Natural killer cell (primary cell): ENCODE data around the gene AKR1C8. TPM values are rescaled to one million over a fixed set of nuclear protein-coding genes. Genes with fewer than 3 reads are reported as not detected.
"Not testable (repeated sequence)": the region's sequence is repeated elsewhere in the genome, so short reads cannot be mapped to it uniquely, and the experiment has no call there.

ENCODE experiments used
- ATAC-seq, 3 donors: fragments of 150-1000 bp in 2 of 3; fragments of 200-7000 bp in 1 of 3; cut with Tn5 transposase; 1 replicate in 1 of 3; 2 replicates in 2 of 3; pipeline ENCODE4 v1.10.0; 2021; ENCODE audit warnings: mild to moderate bottlenecking in 2 of 3, moderate library complexity in 2 of 3
- DNase-seq, 2 donors: peaks; one replicate each; pipeline versions ENCODE4 v3.0.0 to v3.0.0-alpha.2; 2013 to 2021; ENCODE audit warnings: mixed read lengths in 1 of 2
- H3K27ac ChIP-seq: one replicate; pipeline ENCODE4 v1.5.1; 2013; ENCODE audit warnings: mild to moderate bottlenecking, low read length
- H3K27me3 ChIP-seq: one replicate; pipeline ENCODE4 v1.6.1; 2013; ENCODE audit warnings: low read length; ENCODE audit not compliant: control insufficient read depth, insufficient read depth
- H3K36me3 ChIP-seq: one replicate; pipeline ENCODE4 v1.6.1; 2013; ENCODE audit warnings: low read length; ENCODE audit not compliant: control insufficient read depth, insufficient read depth
- H3K4me1 ChIP-seq: one replicate; pipeline ENCODE4 v1.6.1; 2013; ENCODE audit warnings: low read length; ENCODE audit not compliant: control insufficient read depth, insufficient read depth
- H3K4me3 ChIP-seq: one replicate; pipeline ENCODE4 v1.5.1; 2013; ENCODE audit warnings: low read length
- H3K9me3 ChIP-seq: one replicate; pipeline ENCODE4 v1.6.1; 2013; ENCODE audit warnings: low read length; ENCODE audit not compliant: control insufficient read depth, insufficient read depth
- H3K27ac Mint-ChIP-seq, 2 donors: one replicate each; pipeline ENCODE4 v1.8.0; 2022; ENCODE audit warnings: mild to moderate bottlenecking in 2 of 2, mixed read lengths in 2 of 2, moderate library complexity in 1 of 2
- H3K27me3 Mint-ChIP-seq, 2 donors: one replicate each; pipeline ENCODE4 v1.8.0; 2022; ENCODE audit warnings: low read depth in 2 of 2, mixed read lengths in 2 of 2
- H3K36me3 Mint-ChIP-seq: one replicate; pipeline ENCODE4 v1.8.0; 2022; ENCODE audit warnings: mixed read lengths
- H3K4me1 Mint-ChIP-seq, 2 donors: one replicate each; pipeline ENCODE4 v1.8.0; 2022; ENCODE audit warnings: mixed read lengths in 2 of 2
- H3K4me3 Mint-ChIP-seq: one replicate; pipeline ENCODE4 v1.8.0; 2022; ENCODE audit warnings: mild to moderate bottlenecking, moderate library complexity, mixed read lengths
- H3K9me3 Mint-ChIP-seq, 2 donors: one replicate each; pipeline ENCODE4 v1.8.0; 2022; ENCODE audit warnings: mixed read lengths in 2 of 2
- CTCF ChIP-seq: fragments of 200-600 bp; IDR thresholded peaks from one replicate; pipeline ENCODE4 v1.8.0; 2022; ENCODE audit warnings: antibody characterized with exemption
- WGBS: methylation state at CpG from one replicate; pipeline ENCODE4 v1.1.7; 2013; ENCODE audit warnings: missing lambda C conversion rate; ENCODE audit not compliant: insufficient coverage; 5-methylcytosine and 5-hydroxymethylcytosine counted together
- intact Hi-C: fragments of 100-400 bp; cut with micrococcal nuclease; formaldehyde crosslinking; loops from one replicate; pipeline ENCODE4 v1.14.2; 2022
- total RNA-seq, 4 donors: library from RNA; stranded (reverse); fragments of 120-200 nt in 1 of 4; gene quantifications; one replicate each; pipeline versions ENCODE4 v1.2.3 to v1.2.4, GENCODE V29; 2013 to 2022

AKR1C8 gene
- total RNA-seq, 3 donors from 2014 or later (not counting 1 experiment from before 2014, with no cell fraction given): 4.1 to 7.2 (median 4.1) TPM

- H3K9me3 ChIP-seq: peaks cover 9% of the 10 kb centered on the region
- TF ChIP-seq CTCF: no peak
- H3K27me3 Mint-ChIP-seq: no peaks in the 10 kb centered on the region
- no peak for ATAC-seq
- no peak overlapping the region for H3K4me3 Mint-ChIP-seq
- peaks cover 10% of the 10 kb centered on the region for H3K36me3 Mint-ChIP-seq
- peaks cover 2 to 10% of the 10 kb centered on the region in 2 donors for H3K9me3 Mint-ChIP-seq
- H3K4me1 ChIP-seq: no peaks in the 10 kb centered on the region
- no peak overlapping the region for H3K4me3 ChIP-seq
- no peaks in the 10 kb centered on the region for H3K36me3 ChIP-seq
- H3K27ac ChIP-seq: no peak overlapping the region
- intact Hi-C loops: no loop called here
- WGBS: no CpG with 5 or more reads among the region's 2 CpGs
- no peak overlapping the region for H3K27ac Mint-ChIP-seq
- no peak for DNase-seq
- no peaks in the 10 kb centered on the region for H3K27me3 ChIP-seq
- H3K4me1 Mint-ChIP-seq: no peaks in the 10 kb centered on the region
Observed at GRCh38 chr10:5135581-5135980, 49.4 kb downstream of the AKR1C8 start.

- ATAC-seq (no peak), DNase-seq (no peak)
- no peak overlapping the region for H3K4me3 ChIP-seq
- intact Hi-C loops: no loop called here
- no peaks in the 10 kb centered on the region for H3K4me1 ChIP-seq
- H3K4me3 Mint-ChIP-seq: no peak overlapping the region
- no peaks in the 10 kb centered on the region for H3K36me3 ChIP-seq
- TF ChIP-seq CTCF: no peak
- peaks cover 0 to 2% of the 10 kb centered on the region in 2 donors for H3K9me3 Mint-ChIP-seq
- H3K9me3 ChIP-seq: no peaks in the 10 kb centered on the region
- no peak overlapping the region for H3K27ac Mint-ChIP-seq
- peaks cover 22% of the 10 kb centered on the region for H3K36me3 Mint-ChIP-seq
- 93% methylated on average over 3 of the region's 3 CpGs for WGBS
- H3K27me3 ChIP-seq: no peaks in the 10 kb centered on the region
- no peaks in the 10 kb centered on the region for H3K4me1 Mint-ChIP-seq
- H3K27ac ChIP-seq: no peak overlapping the region
- no peaks in the 10 kb centered on the region for H3K27me3 Mint-ChIP-seq
Observed at GRCh38 chr10:5125315-5126044, 59.5 kb downstream of the AKR1C8 start.

- no peak for TF ChIP-seq CTCF
- H3K4me1 ChIP-seq: no peaks in the 10 kb centered on the region
- DNase-seq (no peak), ATAC-seq (no peak)
- Mint-ChIP-seq H3K4me1 (no peaks in the 10 kb centered on the region), H3K4me3 (no peak overlapping the region), H3K27me3 (no peaks in the 10 kb centered on the region), H3K36me3 (peaks cover 27% of the 10 kb centered on the region), H3K27ac (no peak overlapping the region), H3K9me3 (peaks cover 0 to 2% of the 10 kb centered on the region in 2 donors)
- H3K4me3 ChIP-seq: no peak overlapping the region
- no peaks in the 10 kb centered on the region for H3K9me3 ChIP-seq
- no peaks in the 10 kb centered on the region for H3K27me3 ChIP-seq
- H3K36me3 ChIP-seq: no peaks in the 10 kb centered on the region
- no peak overlapping the region for H3K27ac ChIP-seq
- intact Hi-C loops: no loop called here
Observed at GRCh38 chr10:5123886-5124285, 61.1 kb downstream of the AKR1C8 start.

- intact Hi-C loops, H3K9me3 Mint-ChIP-seq, H3K4me1 ChIP-seq, H3K27ac Mint-ChIP-seq, H3K27ac ChIP-seq, H3K36me3 Mint-ChIP-seq, H3K4me3 Mint-ChIP-seq, H3K36me3 ChIP-seq, ATAC-seq, H3K27me3 ChIP-seq, DNase-seq, H3K27me3 Mint-ChIP-seq, H3K9me3 ChIP-seq, H3K4me3 ChIP-seq: not testable (repeated sequence)
- H3K4me1 Mint-ChIP-seq: peaks cover 18 to 19% of the 10 kb centered on the region in 2 donors
- WGBS: 96% methylated on average over 4 of the region's 5 CpGs
Observed at GRCh38 chr10:5119997-5120396, 65.0 kb downstream of the AKR1C8 start.
